Liver (tissue), 9 donors: ENCODE results near the gene SMIM9. TPM values are rescaled to one million over a fixed set of nuclear protein-coding genes. Genes with fewer than 3 reads are reported as not detected.
"Not testable (repeated sequence)": the region's sequence is repeated elsewhere in the genome, so short reads cannot be mapped to it uniquely, and the experiment has no call there.

ENCODE experiments used
- DNase-seq: peaks from one replicate; pipeline ENCODE4 v3.0.0-alpha.2; 2017; ENCODE audit warnings: low spot score
- H3K27ac ChIP-seq, 2 donors: one replicate each; pipeline ENCODE4 v1.7.0; 2013; ENCODE audit warnings: inconsistent platforms in 2 of 2, low read length in 2 of 2, control low read depth in 1 of 2, low read depth in 1 of 2, mild to moderate bottlenecking in 1 of 2
- H3K27me3 ChIP-seq, 4 donors: one replicate each; pipeline versions ENCODE4 v1.6.1 to v1.7.0; 2013; ENCODE audit warnings: low read length in 3 of 4, inconsistent platforms in 1 of 4, mild to moderate bottlenecking in 1 of 4, moderate library complexity in 1 of 4; ENCODE audit not compliant: control insufficient read depth in 4 of 4, insufficient read depth in 4 of 4
- H3K36me3 ChIP-seq, 4 donors: one replicate each; pipeline versions ENCODE4 v1.6.1 to v1.7.0; 2013; ENCODE audit warnings: low read length in 3 of 4, mild to moderate bottlenecking in 3 of 4, low read depth in 1 of 4, moderate library complexity in 1 of 4; ENCODE audit not compliant: control insufficient read depth in 4 of 4, insufficient read depth in 3 of 4
- H3K4me1 ChIP-seq, 4 donors: one replicate each; pipeline versions ENCODE4 v1.6.1 to v1.7.0; 2013; ENCODE audit warnings: low read length in 3 of 4, mild to moderate bottlenecking in 3 of 4, moderate library complexity in 1 of 4; ENCODE audit not compliant: control insufficient read depth in 4 of 4, insufficient read depth in 4 of 4
- H3K4me3 ChIP-seq, 3 donors: one replicate each; pipeline versions ENCODE4 v1.6.1 to v1.7.0; 2013; ENCODE audit warnings: low read length in 3 of 3, control low read depth in 1 of 3, low read depth in 1 of 3, mild to moderate bottlenecking in 1 of 3
- H3K9ac ChIP-seq, 2 donors: one replicate each; pipeline ENCODE4 v1.7.0; 2013; ENCODE audit warnings: low read length in 2 of 2, mild to moderate bottlenecking in 2 of 2, moderate library complexity in 2 of 2, control low read depth in 1 of 2, low read depth in 1 of 2
- H3K9me3 ChIP-seq, 4 donors: one replicate each; pipeline versions ENCODE4 v1.6.1 to v1.7.0; 2013; ENCODE audit warnings: low read length in 3 of 4; ENCODE audit not compliant: control insufficient read depth in 4 of 4
- ATF3 ChIP-seq: IDR thresholded peaks from 2 replicates; pipeline ENCODE4 v1.6.1; 2016; ENCODE audit warnings: antibody characterized with exemption
- CTCF ChIP-seq: fragments of 150-350 bp; IDR thresholded peaks from 2 replicates; pipeline ENCODE4 v1.5.1; 2017; ENCODE audit warnings: improper control_type of control experiment, low read depth, low read length; ENCODE audit not compliant: missing input control
- EGR1 ChIP-seq, 2 donors: IDR thresholded peaks; 2 replicates each; pipeline ENCODE4 v1.6.1; 2016 to 2018; ENCODE audit warnings: antibody characterized with exemption in 2 of 2, low read depth in 2 of 2
- FOXA1 ChIP-seq: IDR thresholded peaks from 2 replicates; pipeline ENCODE4 v1.6.1; 2016; ENCODE audit warnings: antibody characterized with exemption
- FOXA2 ChIP-seq: IDR thresholded peaks from 2 replicates; pipeline ENCODE4 v1.6.1; 2016; ENCODE audit warnings: antibody characterized with exemption
- GABPA ChIP-seq, 2 donors: IDR thresholded peaks in 1 of 2; conservative IDR thresholded peaks in 1 of 2; 2 replicates each; pipeline ENCODE4 v1.6.1; 2016; ENCODE audit warnings: antibody characterized with exemption in 2 of 2, mild to moderate bottlenecking in 1 of 2, moderate library complexity in 1 of 2
- HNF4A ChIP-seq, 2 donors: conservative IDR thresholded peaks; 2 replicates each; pipeline ENCODE4 v1.6.1; 2016; ENCODE audit warnings: antibody characterized with exemption in 2 of 2, mild to moderate bottlenecking in 2 of 2
- HNF4G ChIP-seq: IDR thresholded peaks from 2 replicates; pipeline ENCODE4 v1.6.1; 2016; ENCODE audit warnings: antibody characterized with exemption
- JUND ChIP-seq, 2 donors: IDR thresholded peaks; 2 replicates each; pipeline ENCODE4 v1.6.1; 2016; ENCODE audit warnings: antibody characterized with exemption in 2 of 2
- MAX ChIP-seq: IDR thresholded peaks from 2 replicates; pipeline ENCODE4 v1.6.1; 2016; ENCODE audit warnings: antibody characterized with exemption
- RAD21 ChIP-seq, 2 donors: IDR thresholded peaks; 2 replicates each; pipeline ENCODE4 v1.6.1; 2016; ENCODE audit warnings: antibody characterized with exemption in 2 of 2, mild to moderate bottlenecking in 2 of 2
- REST ChIP-seq: IDR thresholded peaks from 2 replicates; pipeline ENCODE4 v1.6.1; 2016; ENCODE audit warnings: antibody characterized with exemption, mild to moderate bottlenecking
- RXRA ChIP-seq, 2 donors: IDR thresholded peaks; 2 replicates each; pipeline ENCODE4 v1.6.1; 2017 to 2018; ENCODE audit warnings: antibody characterized with exemption in 2 of 2, mild to moderate bottlenecking in 1 of 2
- TAF1 ChIP-seq: conservative IDR thresholded peaks from 2 replicates; pipeline ENCODE4 v1.6.1; 2016; ENCODE audit warnings: antibody characterized with exemption, mild to moderate bottlenecking
- YY1 ChIP-seq: IDR thresholded peaks from 2 replicates; pipeline ENCODE4 v1.6.1; 2016; ENCODE audit warnings: antibody characterized with exemption, mild to moderate bottlenecking
- WGBS: extraction: QIAGEN DNeasy Blood & Tissue Kit; methylation state at CpG from one replicate; pipeline ENCODE4 v1.1.7; 2013; 5-methylcytosine and 5-hydroxymethylcytosine counted together
- polyA plus RNA-seq, 2 donors: library from polyadenylated mRNA; stranded (reverse) in 1 of 2; unstranded in 1 of 2; fragments of 200-250 nt in 1 of 2; fragments of >200 nt in 1 of 2; fragmentation: Nextera tagmentation in 1 of 2; extraction: Ambion mirVana in 1 of 2; gene quantifications; one replicate each; pipeline versions ENCODE4 v1.2.1 to v1.2.3, GENCODE V29; 2013 to 2015
- total RNA-seq, 2 donors: library from RNA; depleted of rRNA; stranded (reverse); fragments of >200 nt; gene quantifications; one replicate each; pipeline ENCODE4 v1.2.3, GENCODE V29; 2014
- donor health status: healthy.
- donor health status: healthy.
- donor health status: healthy.
- donor health status: healthy.
- donor health status: healthy.

Gene SMIM9
- under 1 TPM in 1 of 2 donors, not detected in 1; 0.50 TPM for total RNA-seq
- not detected for polyA plus RNA-seq

- H3K9ac ChIP-seq: no peak within 1 kb of the TSS
- whole genome bisulfite sequencing: 96% methylated on average over 3 of the region's 3 CpGs
- no peaks in the 10 kb centered on the region for H3K27me3 ChIP-seq
- TF ChIP-seq HNF4A (conservative IDR thresholded peaks at IDR 0.05): no peak
- TF ChIP-seq CTCF: no peak
- TF ChIP-seq JUND (IDR thresholded peaks at IDR 0.05): no peak
- TF ChIP-seq TAF1: no peak
- no peak for TF ChIP-seq HNF4G
- TF ChIP-seq ATF3: no peak
- TF ChIP-seq EGR1 (IDR thresholded peaks at IDR 0.05; ENCODE audit: low read depth in 2 of 2): no peak
- no peak for TF ChIP-seq FOXA1
- TF ChIP-seq FOXA2: no peak
- no peak for TF ChIP-seq REST
- TF ChIP-seq GABPA (IDR thresholded peaks at IDR 0.05 in 1 of 2, conservative IDR thresholded peaks at IDR 0.05 in 1 of 2): no peak
- no peak for TF ChIP-seq RXRA (IDR thresholded peaks at IDR 0.05)
- TF ChIP-seq MAX: no peak
- no peak for TF ChIP-seq YY1
- TF ChIP-seq RAD21 (IDR thresholded peaks at IDR 0.05): no peak
- no peak within 1 kb of the TSS for H3K4me3 ChIP-seq
- H3K4me1 ChIP-seq: no peaks in the 10 kb centered on the region
- H3K27ac ChIP-seq: no peak within 1 kb of the TSS
- no peak for DNase-seq
- no peaks in the 10 kb centered on the region for H3K36me3 ChIP-seq
- H3K9me3 ChIP-seq: no peaks in the 10 kb centered on the region
Measured at GRCh38 chrX:154834562-154834961, at the start of gene SMIM9. Gene SMIM9 (minus strand): TSS chrX:154834662. CDS start chrX:154830856, 3,806 bp downstream.

- H3K4me1 ChIP-seq, H3K27me3 ChIP-seq, H3K9me3 ChIP-seq, DNase-seq, H3K36me3 ChIP-seq, H3K27ac ChIP-seq, H3K4me3 ChIP-seq, H3K9ac ChIP-seq: not testable (repeated sequence)
- no CpG with 5 or more reads among the region's 8 CpGs for WGBS
Measured at GRCh38 chrX:154884069-154884468, 49.6 kb upstream of the SMIM9 start.
